GM12872 (cell line): ENCODE measurements around the gene PLA2R1.

ENCODE experiments used
- TF ChIP-seq, protein P1 (sequence below): IDR thresholded peaks from 3 replicates; pipeline ENCODE4 v1.5.1; 2011; ENCODE audit warnings: low read depth, mild to moderate bottlenecking, low read length, moderate library complexity; ENCODE audit not compliant: insufficient read depth

PLA2R1 gene

DNA sequence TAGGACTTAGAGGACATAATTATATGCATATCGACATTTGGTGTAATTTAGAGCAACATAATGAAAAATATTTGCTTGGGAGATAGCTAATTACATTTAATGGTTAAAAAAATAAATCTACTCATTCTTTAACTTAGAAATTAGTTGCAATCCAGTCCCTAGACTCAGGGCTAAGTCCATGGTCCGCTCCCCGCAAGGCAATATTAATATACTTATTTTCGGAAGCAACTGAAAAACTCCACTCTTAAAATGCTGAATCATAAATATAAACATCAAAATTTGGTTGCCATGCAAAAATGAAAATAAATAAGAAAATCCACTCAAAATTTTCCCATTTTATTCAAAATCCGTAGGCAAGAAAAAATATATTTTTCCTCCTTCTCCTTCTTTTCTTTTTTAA lies 164.7 kb downstream of the PLA2R1 start:
- TF ChIP-seq, protein P1, sequence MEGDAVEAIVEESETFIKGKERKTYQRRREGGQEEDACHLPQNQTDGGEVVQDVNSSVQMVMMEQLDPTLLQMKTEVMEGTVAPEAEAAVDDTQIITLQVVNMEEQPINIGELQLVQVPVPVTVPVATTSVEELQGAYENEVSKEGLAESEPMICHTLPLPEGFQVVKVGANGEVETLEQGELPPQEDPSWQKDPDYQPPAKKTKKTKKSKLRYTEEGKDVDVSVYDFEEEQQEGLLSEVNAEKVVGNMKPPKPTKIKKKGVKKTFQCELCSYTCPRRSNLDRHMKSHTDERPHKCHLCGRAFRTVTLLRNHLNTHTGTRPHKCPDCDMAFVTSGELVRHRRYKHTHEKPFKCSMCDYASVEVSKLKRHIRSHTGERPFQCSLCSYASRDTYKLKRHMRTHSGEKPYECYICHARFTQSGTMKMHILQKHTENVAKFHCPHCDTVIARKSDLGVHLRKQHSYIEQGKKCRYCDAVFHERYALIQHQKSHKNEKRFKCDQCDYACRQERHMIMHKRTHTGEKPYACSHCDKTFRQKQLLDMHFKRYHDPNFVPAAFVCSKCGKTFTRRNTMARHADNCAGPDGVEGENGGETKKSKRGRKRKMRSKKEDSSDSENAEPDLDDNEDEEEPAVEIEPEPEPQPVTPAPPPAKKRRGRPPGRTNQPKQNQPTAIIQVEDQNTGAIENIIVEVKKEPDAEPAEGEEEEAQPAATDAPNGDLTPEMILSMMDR: no peak

- TF ChIP-seq, protein P1: no peak
Measured at GRCh38 chr2:159897081-159897480, 165.3 kb downstream of the PLA2R1 start.

- TF ChIP-seq, protein P1: no peak
Measured at GRCh38 chr2:159895258-159896065, 167.0 kb downstream of the PLA2R1 start.

DNA sequence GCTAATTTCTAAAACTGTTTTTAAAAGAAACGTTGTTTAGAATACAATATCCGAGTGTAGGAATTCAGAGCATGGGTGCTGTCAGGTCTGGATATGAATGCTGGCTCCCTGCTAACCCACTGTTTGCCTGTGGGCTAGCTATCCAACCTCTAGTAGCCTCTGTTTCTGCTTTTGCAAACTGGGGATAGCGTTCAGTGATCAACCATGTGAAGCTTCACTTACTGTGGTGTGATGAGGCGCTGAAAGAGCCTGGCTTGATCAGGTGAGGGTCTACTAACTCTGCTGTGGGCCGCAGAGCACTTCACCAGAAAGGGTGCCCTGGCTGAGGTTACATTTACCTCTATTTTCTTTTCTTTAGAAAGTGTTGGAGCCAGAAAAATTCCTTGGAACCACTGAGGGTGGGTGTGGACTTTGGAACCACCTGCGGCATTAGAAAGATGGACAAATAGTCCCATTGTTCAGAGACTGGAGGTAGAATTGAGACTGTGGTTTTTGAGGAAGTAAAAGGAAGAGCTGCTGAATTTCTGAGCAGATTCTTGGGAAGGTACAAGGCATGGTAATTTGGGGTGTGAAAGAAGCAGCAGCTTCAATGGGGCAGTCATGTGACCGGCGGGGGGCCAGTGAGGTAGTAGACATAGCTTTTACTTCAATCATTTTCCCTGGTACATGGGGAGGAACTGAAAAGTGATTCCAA lies 168.1 kb downstream of the PLA2R1 start:
- TF ChIP-seq, protein P1: no peak

DNA sequence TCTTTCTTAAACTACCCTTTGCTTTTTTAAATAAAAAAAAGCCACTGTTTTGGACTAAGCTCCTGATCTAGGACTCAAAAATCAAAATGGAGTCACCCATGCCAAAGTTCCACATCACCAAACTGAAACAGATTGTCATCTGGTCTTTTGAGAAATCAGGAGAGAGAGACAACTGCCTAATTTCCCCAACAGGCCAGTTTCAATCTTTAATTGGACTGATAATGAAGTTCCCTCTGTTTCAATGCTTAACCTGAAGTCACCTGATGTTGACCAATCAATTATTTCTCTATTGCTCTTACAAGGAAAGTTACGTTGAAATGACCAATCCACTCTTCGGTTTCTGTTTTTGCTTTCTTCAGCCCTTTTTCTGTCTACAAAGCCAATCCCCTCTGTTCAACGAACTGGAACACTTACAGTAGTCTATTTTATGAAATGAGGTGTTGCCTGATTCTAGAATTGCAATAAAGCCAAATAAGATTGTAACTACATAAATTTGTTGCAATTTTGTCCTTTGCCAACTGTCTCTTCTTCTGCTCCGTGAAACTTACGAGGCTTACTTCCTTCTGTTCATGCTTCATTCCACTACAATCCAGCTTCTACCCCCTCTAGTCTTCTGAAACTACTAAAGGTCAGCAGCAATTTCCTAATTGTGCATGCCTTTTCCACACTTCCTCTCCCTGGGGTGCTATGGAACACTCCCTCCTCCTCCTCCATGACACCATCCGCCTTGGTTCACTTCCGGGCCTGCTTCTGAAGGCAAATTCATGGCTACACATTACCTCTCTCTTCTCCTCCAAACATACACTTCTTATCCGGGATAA lies 169.2 kb downstream of the PLA2R1 start:
- TF ChIP-seq, protein P1: no peak

DNA sequence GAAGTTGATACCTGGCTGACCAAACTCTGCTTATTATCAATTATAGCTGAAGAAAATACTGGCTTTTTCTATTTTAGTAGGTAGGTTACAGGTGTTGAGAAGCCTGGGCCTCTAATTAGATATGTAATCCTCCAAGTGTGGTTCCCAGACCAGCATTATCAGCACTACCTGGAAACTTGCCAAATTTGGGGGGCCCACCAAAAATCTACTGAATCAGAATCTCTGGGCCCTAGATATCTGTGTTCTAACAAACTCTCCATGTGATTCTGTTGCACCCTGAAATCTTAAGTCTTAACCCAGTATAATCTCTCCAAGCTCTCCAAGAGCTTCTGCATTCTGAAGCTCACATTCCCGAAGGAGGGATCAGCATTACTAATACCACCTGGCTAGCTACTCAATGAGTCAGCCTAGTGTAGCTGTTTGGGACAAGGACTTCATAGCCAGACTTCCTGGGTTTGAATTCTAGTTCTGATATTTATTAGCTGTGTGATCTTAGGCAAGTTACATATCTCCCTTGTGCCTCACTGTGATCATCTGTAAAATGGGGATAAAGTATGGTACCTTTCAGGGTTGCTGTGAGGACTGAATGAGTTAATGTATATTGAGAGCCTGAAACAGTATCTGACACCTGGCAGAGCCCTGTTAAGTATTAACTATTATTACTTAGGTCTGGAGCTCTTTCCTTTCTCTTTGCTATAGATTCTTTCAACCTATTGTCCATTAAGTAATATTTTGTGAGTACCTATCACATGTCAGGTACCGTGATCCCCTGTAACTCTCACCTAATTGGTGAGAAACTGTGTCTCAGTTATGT lies 170.3 kb downstream of the PLA2R1 start:
- TF ChIP-seq, protein P1: no peak

DNA sequence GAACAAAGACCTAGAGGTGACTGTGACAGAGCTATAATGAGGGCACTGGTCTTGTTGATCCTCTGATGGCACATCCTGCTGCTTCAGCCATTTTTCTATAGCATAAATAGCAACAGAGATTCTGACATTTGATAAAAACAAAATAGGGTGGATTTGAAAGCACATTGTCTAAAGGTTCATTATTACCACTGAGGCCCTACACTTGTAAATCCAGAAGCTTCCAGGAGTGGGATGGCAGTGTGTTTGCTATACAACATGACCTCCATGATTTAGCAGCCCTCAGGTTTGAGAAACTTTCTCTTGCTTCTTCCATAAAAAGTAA lies 171.2 kb downstream of the PLA2R1 start:
- TF ChIP-seq, protein P1: no peak
